ENCODE data around the gene GNA14. TPM values are rescaled to one million over a fixed set of nuclear protein-coding genes. Genes with fewer than 3 reads are reported as not detected.

GNA14 gene
- total RNA-seq, 1 experiment from 2014 or later, result 0.37 TPM

GRCh38 chr9:77418226-77418625 is 229.9 kb downstream of the GNA14 start:
- Mint-ChIP-seq H3K27me3 (ENCODE audit: low read depth) (no peaks in the 10 kb centered on the region), H3K27ac (no peak overlapping the region), H3K9me3 (no peaks in the 10 kb centered on the region; a peak in 1 of 5 replicates), H3K4me3 (no peak overlapping the region), H3K4me1 (no peaks in the 10 kb centered on the region; a peak in 1 of 4 replicates), H3K36me3 (ENCODE audit: insufficient read depth in 1 of 3, low read depth in 3 of 3) (peaks cover 0 to 5% (median 0%) of the 10 kb centered on the region in 3 experiments; a peak in 3 of 7 replicates)
- Histone ChIP-seq H3K79me2 (ENCODE audit: insufficient read depth, low read length) (no peaks in the 10 kb centered on the region), H4K8ac (replicated peaks; ENCODE audit: insufficient read length, low read depth, low read length) (no peak overlapping the region), H2BK120ac (ENCODE audit: low read depth, low read length, poor library complexity, severe bottlenecking) (no peak overlapping the region), H3K4ac (ENCODE audit: low read depth, low read length) (no peak overlapping the region), H3K18ac (ENCODE audit: insufficient read length, low read depth, low read length) (no peak overlapping the region), H2BK20ac (ENCODE audit: low read depth, low read length, poor library complexity, severe bottlenecking) (no peak overlapping the region), H3K27ac (ENCODE audit: insufficient read length, low read depth, low read length) (no peak overlapping the region), H4K91ac (ENCODE audit: insufficient read length, low read depth, low read length) (no peak overlapping the region), H2BK5ac (ENCODE audit: insufficient read length, low read length) (no peak overlapping the region), H3K79me1 (ENCODE audit: insufficient read depth, low read depth, low read length, poor library complexity, severe bottlenecking) (no peaks in the 10 kb centered on the region), H2BK15ac (ENCODE audit: low read depth, low read length) (no peak overlapping the region), H3K23me2 (ENCODE audit: insufficient read length, low read depth, low read length, poor library complexity, severe bottlenecking) (no peaks in the 10 kb centered on the region), H3K4me1 (ENCODE audit: insufficient read depth, low read length) (no peaks in the 10 kb centered on the region), H2AFZ (ENCODE audit: low read length) (no peak overlapping the region), H4K20me1 (ENCODE audit: control insufficient read depth, insufficient read depth, insufficient read length) (no peaks in the 10 kb centered on the region), H3T11ph (ENCODE audit: low read length) (no peak overlapping the region), H3K14ac (ENCODE audit: insufficient read depth, low read length) (no peak overlapping the region), H2BK12ac (ENCODE audit: insufficient read length, low read depth, low read length) (no peak overlapping the region), H4K5ac (ENCODE audit: insufficient read length, low read depth, low read length) (no peak overlapping the region), H3K4me2 (ENCODE audit: insufficient read depth, insufficient read length, low read length) (no peak overlapping the region), H3K9me3 (ENCODE audit: control insufficient read depth, low read depth, low read length) (no peaks in the 10 kb centered on the region), H3K56ac (ENCODE audit: insufficient read length, low read depth, low read length) (no peak overlapping the region), H3K9ac (ENCODE audit: extremely low read depth, insufficient read length, low read length) (no peak overlapping the region), H3K23ac (ENCODE audit: insufficient read length, low read depth, low read length) (no peak overlapping the region), H2AK5ac (ENCODE audit: insufficient read length, low read length) (no peak overlapping the region), H3K27me3 (ENCODE audit: insufficient read depth, low read length) (no peaks in the 10 kb centered on the region)
- DNase-seq, result no peak
- TF ChIP-seq, protein P1, sequence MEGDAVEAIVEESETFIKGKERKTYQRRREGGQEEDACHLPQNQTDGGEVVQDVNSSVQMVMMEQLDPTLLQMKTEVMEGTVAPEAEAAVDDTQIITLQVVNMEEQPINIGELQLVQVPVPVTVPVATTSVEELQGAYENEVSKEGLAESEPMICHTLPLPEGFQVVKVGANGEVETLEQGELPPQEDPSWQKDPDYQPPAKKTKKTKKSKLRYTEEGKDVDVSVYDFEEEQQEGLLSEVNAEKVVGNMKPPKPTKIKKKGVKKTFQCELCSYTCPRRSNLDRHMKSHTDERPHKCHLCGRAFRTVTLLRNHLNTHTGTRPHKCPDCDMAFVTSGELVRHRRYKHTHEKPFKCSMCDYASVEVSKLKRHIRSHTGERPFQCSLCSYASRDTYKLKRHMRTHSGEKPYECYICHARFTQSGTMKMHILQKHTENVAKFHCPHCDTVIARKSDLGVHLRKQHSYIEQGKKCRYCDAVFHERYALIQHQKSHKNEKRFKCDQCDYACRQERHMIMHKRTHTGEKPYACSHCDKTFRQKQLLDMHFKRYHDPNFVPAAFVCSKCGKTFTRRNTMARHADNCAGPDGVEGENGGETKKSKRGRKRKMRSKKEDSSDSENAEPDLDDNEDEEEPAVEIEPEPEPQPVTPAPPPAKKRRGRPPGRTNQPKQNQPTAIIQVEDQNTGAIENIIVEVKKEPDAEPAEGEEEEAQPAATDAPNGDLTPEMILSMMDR (conservative IDR thresholded peaks at IDR 0.05), result no peak
